Tibial nerve (tissue), 4 donors: ENCODE results near the gene FYB1. TPM values are rescaled to one million over a fixed set of nuclear protein-coding genes. Genes with fewer than 3 reads are reported as not detected.

Experiments used
- DNase-seq, 2 donors: peaks; one replicate each; pipeline ENCODE4 v3.0.0-alpha.2; 2019; ENCODE audit warnings: low spot score in 2 of 2
- H3K27ac ChIP-seq, 4 donors: fragments of 200-600 bp; sonication (generic) in 3 of 4; one replicate each; pipeline ENCODE4 v1.5.1; 2017 to 2019; ENCODE audit warnings: mild to moderate bottlenecking in 1 of 4
- H3K27me3 ChIP-seq, 2 donors: fragments of 200-600 bp; sonication (generic) in 1 of 2; one replicate each; pipeline versions ENCODE4 v1.5.1 to v1.6.0; 2017 to 2019
- H3K36me3 ChIP-seq, 3 donors: fragments of 200-600 bp; sonication (generic); one replicate each; pipeline ENCODE4 v1.5.1; 2018 to 2019
- H3K4me1 ChIP-seq, 4 donors: fragments of 200-600 bp; sonication (generic) in 3 of 4; one replicate each; pipeline ENCODE4 v1.5.1; 2017 to 2019
- H3K4me3 ChIP-seq, 4 donors: fragments of 200-600 bp; sonication (generic) in 3 of 4; one replicate each; pipeline ENCODE4 v1.5.1; 2017 to 2019; ENCODE audit warnings: mild to moderate bottlenecking in 1 of 4, moderate library complexity in 1 of 4
- H3K9me3 ChIP-seq, 4 donors: fragments of 200-600 bp; sonication (generic) in 3 of 4; one replicate each; pipeline ENCODE4 v1.5.1; 2017 to 2019
- EP300 ChIP-seq, 2 donors: sonication (generic); formaldehyde crosslinking; IDR thresholded peaks; one replicate each; pipeline ENCODE4 v1.6.1; 2017; ENCODE audit warnings: antibody characterized with exemption in 2 of 2, mild to moderate bottlenecking in 1 of 2
- POLR2A ChIP-seq, 2 donors: fragments of 450-650 bp; IDR thresholded peaks; one replicate each; pipeline ENCODE4 v1.6.1; 2017; ENCODE audit warnings: antibody characterized with exemption in 2 of 2, mild to moderate bottlenecking in 2 of 2, moderate library complexity in 2 of 2
- WGBS, 2 donors: methylation state at CpG; one replicate each; pipeline ENCODE4 v1.1.5; 2018; 5-methylcytosine and 5-hydroxymethylcytosine counted together
- total RNA-seq, 4 donors: library from RNA; depleted of rRNA; stranded (reverse); fragments of >200 nt; gene quantifications; one replicate each; pipeline ENCODE4 v1.1.0, GENCODE V29; 2016
- TF ChIP-seq, protein P1 (sequence below), 5 experiments: fragments of 200-600 bp in 3 of 5; fragments of 450-650 bp in 2 of 5; sonication (generic) in 3 of 5; IDR thresholded peaks; one replicate each; pipeline ENCODE4 v1.5.1; 2016 to 2019; ENCODE audit warnings: antibody characterized with exemption in 5 of 5, mild to moderate bottlenecking in 3 of 5, moderate library complexity in 2 of 5

FYB1 gene
- total RNA-seq, 4 donors from 2014 or later = 6.7 to 25.1 (median 16.3) TPM

DNA sequence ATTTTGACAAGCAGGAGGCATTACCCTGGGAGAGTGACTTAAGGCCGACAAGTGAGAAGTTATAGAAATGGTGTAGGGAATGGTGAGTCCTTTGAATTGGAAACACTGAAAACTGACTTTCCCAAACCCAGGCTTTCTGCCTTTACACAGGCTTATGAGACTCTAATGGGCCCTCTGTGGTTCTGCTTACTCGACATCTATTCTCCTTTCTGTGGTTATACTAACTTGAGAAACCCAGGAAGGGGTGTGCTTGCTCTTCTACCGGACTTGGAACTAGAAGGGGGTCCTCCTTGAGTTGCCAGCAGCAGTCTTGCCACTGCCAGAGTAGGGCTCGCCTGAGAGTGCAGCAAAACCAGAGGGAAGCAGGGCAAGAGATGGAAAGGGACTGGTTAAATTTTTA is 63.3 kb downstream of the FYB1 start:
- H3K27ac ChIP-seq = no peak overlapping the region
- H3K9me3 ChIP-seq = no peaks in the 10 kb centered on the region
- TF ChIP-seq, protein P1, sequence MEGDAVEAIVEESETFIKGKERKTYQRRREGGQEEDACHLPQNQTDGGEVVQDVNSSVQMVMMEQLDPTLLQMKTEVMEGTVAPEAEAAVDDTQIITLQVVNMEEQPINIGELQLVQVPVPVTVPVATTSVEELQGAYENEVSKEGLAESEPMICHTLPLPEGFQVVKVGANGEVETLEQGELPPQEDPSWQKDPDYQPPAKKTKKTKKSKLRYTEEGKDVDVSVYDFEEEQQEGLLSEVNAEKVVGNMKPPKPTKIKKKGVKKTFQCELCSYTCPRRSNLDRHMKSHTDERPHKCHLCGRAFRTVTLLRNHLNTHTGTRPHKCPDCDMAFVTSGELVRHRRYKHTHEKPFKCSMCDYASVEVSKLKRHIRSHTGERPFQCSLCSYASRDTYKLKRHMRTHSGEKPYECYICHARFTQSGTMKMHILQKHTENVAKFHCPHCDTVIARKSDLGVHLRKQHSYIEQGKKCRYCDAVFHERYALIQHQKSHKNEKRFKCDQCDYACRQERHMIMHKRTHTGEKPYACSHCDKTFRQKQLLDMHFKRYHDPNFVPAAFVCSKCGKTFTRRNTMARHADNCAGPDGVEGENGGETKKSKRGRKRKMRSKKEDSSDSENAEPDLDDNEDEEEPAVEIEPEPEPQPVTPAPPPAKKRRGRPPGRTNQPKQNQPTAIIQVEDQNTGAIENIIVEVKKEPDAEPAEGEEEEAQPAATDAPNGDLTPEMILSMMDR (IDR thresholded peaks at IDR 0.05) = no peak
- TF ChIP-seq EP300 (IDR thresholded peaks at IDR 0.05) = no peak
- no peak for TF ChIP-seq POLR2A (IDR thresholded peaks at IDR 0.05)
- H3K27me3 ChIP-seq = no peaks in the 10 kb centered on the region
- WGBS, 2 donors = 75% methylated on average over 4 of the region's 4 CpGs
- H3K36me3 ChIP-seq = no peaks in the 10 kb centered on the region
- H3K4me1 ChIP-seq = no peaks in the 10 kb centered on the region
- DNase-seq = no peak
- no peak overlapping the region for H3K4me3 ChIP-seq

DNA sequence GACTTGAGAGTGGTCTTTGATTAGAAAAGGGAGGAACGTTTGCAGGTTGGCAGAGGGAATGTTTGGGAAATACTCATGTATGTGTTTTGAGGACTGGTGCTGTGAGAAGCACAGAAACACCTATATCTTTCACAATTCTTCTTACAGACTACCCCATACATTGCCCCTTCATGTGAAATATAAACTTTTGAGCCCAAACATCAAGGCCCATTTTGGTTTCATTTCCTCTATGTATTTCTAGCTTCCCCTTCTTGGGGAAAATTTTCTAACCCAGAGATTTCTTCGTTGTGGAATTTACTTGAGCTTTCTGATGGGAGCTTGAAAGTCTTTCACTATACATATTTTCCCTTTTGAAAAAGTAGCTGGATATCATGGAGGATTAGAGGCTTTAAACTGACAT is 67.6 kb downstream of the FYB1 start:
- Histone ChIP-seq H3K36me3 (no peaks in the 10 kb centered on the region), H3K4me3 (no peak overlapping the region), H3K27me3 (no peaks in the 10 kb centered on the region), H3K4me1 (peaks cover 0 to 3% (median 0%) of the 10 kb centered on the region in 4 donors), H3K9me3 (no peaks in the 10 kb centered on the region), H3K27ac (no peak overlapping the region)
- DNase-seq = no peak
- WGBS, 2 donors = 53 to 54% methylated on average over 2 of the region's 2 CpGs
- TF ChIP-seq, protein P1 (IDR thresholded peaks at IDR 0.05) = no peak
- TF ChIP-seq EP300 (IDR thresholded peaks at IDR 0.05) = no peak
- no peak for TF ChIP-seq POLR2A (IDR thresholded peaks at IDR 0.05)

DNA sequence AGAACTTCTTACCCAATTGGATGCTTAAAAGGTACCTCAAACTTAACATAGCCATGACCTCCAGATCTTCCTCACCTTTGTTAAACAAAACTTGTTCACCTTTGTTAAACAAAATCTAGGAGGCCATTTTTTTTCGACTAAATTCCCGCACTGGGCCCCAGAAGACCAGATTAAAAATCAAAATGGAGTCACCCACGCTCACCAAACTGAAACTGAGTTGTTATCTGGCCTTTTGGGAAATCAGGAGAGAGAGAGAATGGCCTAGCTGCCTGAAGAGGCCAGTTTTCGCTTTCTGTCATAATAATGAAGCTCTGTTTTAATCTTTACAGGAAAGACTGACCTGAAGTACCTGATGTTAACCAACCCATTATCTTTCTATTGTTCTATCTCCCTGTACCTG is 69.4 kb downstream of the FYB1 start:
- Histone ChIP-seq H3K27ac (no peak overlapping the region), H3K27me3 (no peaks in the 10 kb centered on the region), H3K4me1 (peaks cover 0 to 7% (median 0%) of the 10 kb centered on the region in 4 donors), H3K4me3 (no peak overlapping the region), H3K36me3 (no peaks in the 10 kb centered on the region), H3K9me3 (no peaks in the 10 kb centered on the region)
- DNase-seq = no peak
- 93% methylated on average over 4 of the region's 4 CpGs for WGBS, 2 donors
- TF ChIP-seq EP300 (IDR thresholded peaks at IDR 0.05) = no peak
- TF ChIP-seq POLR2A (IDR thresholded peaks at IDR 0.05) = no peak
- TF ChIP-seq, protein P1 (IDR thresholded peaks at IDR 0.05) = no peak

DNA sequence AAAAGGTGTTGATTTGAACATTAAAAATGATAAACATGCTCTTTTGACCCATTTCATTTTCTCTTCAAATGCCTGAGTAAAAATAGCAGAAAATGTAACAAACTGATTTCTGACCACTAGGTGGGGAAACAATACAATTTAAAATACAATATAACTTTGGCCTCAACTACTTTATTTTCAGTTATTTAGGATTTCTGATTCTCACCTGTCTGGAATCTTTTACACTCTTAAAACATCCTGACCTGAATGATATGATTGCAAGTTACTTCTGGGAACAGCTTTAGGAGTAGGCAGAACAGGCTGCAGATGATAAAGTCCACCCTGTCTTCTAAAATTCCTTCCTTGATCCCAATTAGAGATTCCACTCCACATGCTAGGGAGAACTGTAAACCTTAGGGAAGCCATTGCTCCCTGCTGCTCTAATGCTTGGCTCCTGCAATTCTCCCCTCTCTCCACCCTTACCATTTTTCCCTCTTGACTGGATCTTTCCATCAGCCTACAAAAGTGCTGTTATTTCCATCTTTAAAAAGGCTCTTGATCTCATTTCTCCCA is 70.3 kb downstream of the FYB1 start:
- no peak overlapping the region for H3K27ac ChIP-seq
- no peaks in the 10 kb centered on the region for H3K9me3 ChIP-seq
- no peaks in the 10 kb centered on the region for H3K36me3 ChIP-seq
- H3K27me3 ChIP-seq = no peaks in the 10 kb centered on the region
- no peak for DNase-seq
- peaks cover 0 to 7% (median 0%) of the 10 kb centered on the region in 4 donors for H3K4me1 ChIP-seq
- no peak for TF ChIP-seq POLR2A (IDR thresholded peaks at IDR 0.05)
- no peak for TF ChIP-seq EP300 (IDR thresholded peaks at IDR 0.05)
- TF ChIP-seq, protein P1 (IDR thresholded peaks at IDR 0.05) = peak in 3 of 5 experiments; percentile 28 to 31 (median 28)
- H3K4me3 ChIP-seq = no peak overlapping the region

DNA sequence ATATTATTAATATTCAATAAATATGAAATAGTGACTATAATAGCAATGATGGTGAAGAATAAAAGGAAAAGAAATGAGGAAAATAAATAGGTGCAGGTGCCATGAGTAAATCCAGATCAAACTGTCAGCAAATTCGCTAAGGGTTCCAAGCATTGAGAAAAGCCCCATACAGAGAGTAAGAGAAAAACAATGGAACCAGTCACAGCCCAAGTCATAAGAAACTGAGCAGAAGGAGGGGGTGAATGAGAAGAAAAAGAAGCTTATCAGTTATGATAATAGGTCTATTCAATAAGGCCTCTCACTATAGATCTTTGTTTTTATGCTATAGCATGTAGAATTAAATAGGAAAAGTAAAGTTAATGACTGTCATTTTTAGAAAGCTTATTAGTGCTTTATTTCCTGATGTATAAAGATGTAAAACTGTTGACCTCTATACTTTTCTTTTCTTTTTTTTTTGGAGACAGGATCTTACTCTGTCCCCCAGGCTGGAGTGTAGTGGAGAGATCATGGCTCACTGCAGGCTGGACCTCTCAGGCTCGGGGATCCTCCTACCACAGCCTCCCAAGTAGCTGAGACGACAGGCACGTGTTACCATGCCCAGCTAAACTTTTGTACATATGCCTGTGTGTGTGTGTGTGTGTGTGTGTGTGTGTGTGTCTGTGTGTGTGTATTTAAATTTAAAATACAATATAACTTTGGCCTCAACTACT is 72.4 kb downstream of the FYB1 start:
- H3K4me1 ChIP-seq = peaks cover 0 to 7% (median 0%) of the 10 kb centered on the region in 4 donors
- H3K4me3 ChIP-seq = no peak overlapping the region
- H3K9me3 ChIP-seq = no peaks in the 10 kb centered on the region
- no peaks in the 10 kb centered on the region for H3K27me3 ChIP-seq
- TF ChIP-seq POLR2A (IDR thresholded peaks at IDR 0.05) = no peak
- TF ChIP-seq, protein P1 (IDR thresholded peaks at IDR 0.05) = no peak
- no peak for TF ChIP-seq EP300 (IDR thresholded peaks at IDR 0.05)
- WGBS, 2 donors = 54 to 59% methylated on average over 4 of the region's 4 CpGs
- no peaks in the 10 kb centered on the region for H3K36me3 ChIP-seq
- DNase-seq = no peak
- H3K27ac ChIP-seq = no peak overlapping the region
